ENCODE measurements around the gene KMT2C.

Gene KMT2C

DNA sequence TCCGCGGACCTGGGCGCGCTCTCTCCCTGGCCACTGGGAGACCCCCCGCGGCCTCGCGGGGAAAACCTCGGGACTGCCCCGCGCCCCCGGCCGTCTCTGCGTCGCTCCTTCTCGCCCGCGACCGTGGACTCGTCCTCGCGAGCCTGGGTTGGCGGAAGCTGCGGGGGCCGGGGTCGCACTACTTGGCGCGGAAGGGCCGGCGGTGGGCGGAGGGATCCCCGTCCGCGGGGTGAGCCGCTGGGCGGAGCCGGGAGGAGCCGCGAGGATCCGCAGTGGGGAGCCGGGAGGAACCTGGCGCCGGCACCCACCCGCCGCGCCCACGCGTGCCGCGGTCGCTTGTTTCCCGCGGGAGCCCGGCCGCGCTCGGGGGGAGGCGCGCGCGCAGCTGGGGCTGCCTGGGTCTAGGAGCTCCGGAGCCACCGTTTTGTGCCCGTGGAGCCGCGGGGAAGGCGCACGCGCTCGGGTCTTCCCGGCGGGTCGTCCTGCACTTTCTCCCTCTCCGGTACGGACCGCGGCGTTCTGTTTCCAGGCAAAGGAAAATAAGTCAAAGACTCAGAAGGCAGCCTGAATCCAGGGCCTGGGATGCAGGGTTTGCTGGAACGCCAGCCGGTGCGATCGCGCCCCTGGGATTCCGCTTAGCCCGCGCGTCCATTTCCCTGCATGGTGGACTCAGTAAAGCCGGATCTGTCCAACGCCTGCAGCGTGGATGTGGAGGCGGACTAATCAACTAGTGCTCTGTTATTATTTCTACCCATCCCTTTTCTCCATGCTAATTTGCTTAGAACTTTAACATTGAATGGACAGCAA is 28.7 kb upstream of the KMT2C start:
- Histone ChIP-seq H4K20me1 (ENCODE audit: insufficient read depth, low read length) (no peaks in the 10 kb centered on the region), H3K79me2 (ENCODE audit: insufficient read depth, low read length) (peaks cover 7% of the 10 kb centered on the region), H3K36me3 (ENCODE audit: insufficient read depth, low read length) (no peaks in the 10 kb centered on the region; the same call in 1 of the 2 replicates), H3K9me3 (ENCODE audit: insufficient read depth, low read length, severe bottlenecking) (no peaks in the 10 kb centered on the region), H3K4me1 (ENCODE audit: insufficient read depth, low read length) (peaks cover 18% of the 10 kb centered on the region), H3K27me3 (ENCODE audit: insufficient read depth, low read length, poor library complexity) (no peaks in the 10 kb centered on the region), H2AFZ (ENCODE audit: low read depth, low read length) (peak overlapping the region; percentile 100), H3K27ac (ENCODE audit: low read length) (peak overlapping the region; percentile 99), H3K4me2 (ENCODE audit: insufficient read depth, low read length) (peak overlapping the region; percentile 93), H3K4me3 (ENCODE audit: low read depth in 1 of 2, low read length in 2 of 2) (peak overlapping the region; percentile 84 to 94), H3K9ac (ENCODE audit: low read depth, low read length) (peak overlapping the region; percentile 100)
- DNase-seq, result peak; percentile 84
- TF ChIP-seq, protein P1, sequence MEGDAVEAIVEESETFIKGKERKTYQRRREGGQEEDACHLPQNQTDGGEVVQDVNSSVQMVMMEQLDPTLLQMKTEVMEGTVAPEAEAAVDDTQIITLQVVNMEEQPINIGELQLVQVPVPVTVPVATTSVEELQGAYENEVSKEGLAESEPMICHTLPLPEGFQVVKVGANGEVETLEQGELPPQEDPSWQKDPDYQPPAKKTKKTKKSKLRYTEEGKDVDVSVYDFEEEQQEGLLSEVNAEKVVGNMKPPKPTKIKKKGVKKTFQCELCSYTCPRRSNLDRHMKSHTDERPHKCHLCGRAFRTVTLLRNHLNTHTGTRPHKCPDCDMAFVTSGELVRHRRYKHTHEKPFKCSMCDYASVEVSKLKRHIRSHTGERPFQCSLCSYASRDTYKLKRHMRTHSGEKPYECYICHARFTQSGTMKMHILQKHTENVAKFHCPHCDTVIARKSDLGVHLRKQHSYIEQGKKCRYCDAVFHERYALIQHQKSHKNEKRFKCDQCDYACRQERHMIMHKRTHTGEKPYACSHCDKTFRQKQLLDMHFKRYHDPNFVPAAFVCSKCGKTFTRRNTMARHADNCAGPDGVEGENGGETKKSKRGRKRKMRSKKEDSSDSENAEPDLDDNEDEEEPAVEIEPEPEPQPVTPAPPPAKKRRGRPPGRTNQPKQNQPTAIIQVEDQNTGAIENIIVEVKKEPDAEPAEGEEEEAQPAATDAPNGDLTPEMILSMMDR (IDR thresholded peaks at IDR 0.05; ENCODE audit: borderline replicate concordance, extremely low read depth, low read length, poor library complexity, severe bottlenecking), result no peak
- TF ChIP-seq EZH2 (IDR thresholded peaks at IDR 0.05; ENCODE audit: borderline replicate concordance, low read depth, low read length, severe bottlenecking), result no peak
- ATAC-seq (ENCODE audit: insufficient read depth, low read depth), result peak; percentile 48

DNA sequence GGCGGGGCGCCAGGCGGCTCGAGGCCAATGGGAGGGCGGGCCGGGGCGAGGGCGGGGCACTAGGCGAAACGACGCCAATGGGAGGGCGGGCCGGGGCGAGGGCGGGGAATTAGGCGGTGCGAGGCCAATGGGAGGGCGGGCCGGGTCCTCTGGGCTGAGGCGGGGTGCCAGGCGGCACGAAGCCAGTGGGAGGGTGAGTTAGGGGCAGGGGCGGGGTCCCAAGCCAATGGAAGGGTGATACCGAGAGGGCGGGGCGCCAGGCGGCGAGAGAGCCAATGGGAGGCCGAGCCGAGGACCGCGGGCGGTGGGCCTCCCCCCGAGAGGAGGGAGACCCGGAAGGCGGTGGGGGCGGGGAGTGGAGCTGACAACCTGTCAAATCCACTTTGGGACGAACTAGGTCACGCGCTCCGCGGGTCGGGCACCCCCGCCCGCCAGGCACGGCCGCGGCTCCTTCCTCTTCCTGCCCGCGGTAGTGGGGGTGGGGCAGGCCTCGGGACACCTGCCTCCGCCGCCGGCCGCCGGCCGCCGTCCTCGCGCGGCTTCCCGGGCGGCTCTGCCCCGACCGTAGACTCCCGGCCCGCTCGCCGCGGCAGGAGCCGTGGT is 28.0 kb upstream of the KMT2C start:
- Histone ChIP-seq H3K9me3 (ENCODE audit: insufficient read depth, low read length, severe bottlenecking) (no peaks in the 10 kb centered on the region), H3K4me3 (ENCODE audit: low read depth in 1 of 2, low read length in 2 of 2) (peak overlapping the region; percentile 84 to 94), H3K36me3 (ENCODE audit: insufficient read depth, low read length) (no peaks in the 10 kb centered on the region; the same call in 1 of the 2 replicates), H2AFZ (ENCODE audit: low read depth, low read length) (peak overlapping the region; percentile 100), H3K79me2 (ENCODE audit: insufficient read depth, low read length) (peaks cover 7% of the 10 kb centered on the region), H3K4me2 (ENCODE audit: insufficient read depth, low read length) (peak overlapping the region; percentile 93), H3K27me3 (ENCODE audit: insufficient read depth, low read length, poor library complexity) (no peaks in the 10 kb centered on the region), H3K9ac (ENCODE audit: low read depth, low read length) (peak overlapping the region; percentile 100), H3K27ac (ENCODE audit: low read length) (peak overlapping the region; percentile 99), H4K20me1 (ENCODE audit: insufficient read depth, low read length) (no peaks in the 10 kb centered on the region), H3K4me1 (ENCODE audit: insufficient read depth, low read length) (peaks cover 18% of the 10 kb centered on the region)
- DNase-seq (peak; percentile 100), ATAC-seq (ENCODE audit: insufficient read depth, low read depth) (peak; percentile 88)
- TF ChIP-seq, protein P1 (IDR thresholded peaks at IDR 0.05; ENCODE audit: borderline replicate concordance, extremely low read depth, low read length, poor library complexity, severe bottlenecking), result no peak
- no peak for TF ChIP-seq EZH2 (IDR thresholded peaks at IDR 0.05; ENCODE audit: borderline replicate concordance, low read depth, low read length, severe bottlenecking)

DNA sequence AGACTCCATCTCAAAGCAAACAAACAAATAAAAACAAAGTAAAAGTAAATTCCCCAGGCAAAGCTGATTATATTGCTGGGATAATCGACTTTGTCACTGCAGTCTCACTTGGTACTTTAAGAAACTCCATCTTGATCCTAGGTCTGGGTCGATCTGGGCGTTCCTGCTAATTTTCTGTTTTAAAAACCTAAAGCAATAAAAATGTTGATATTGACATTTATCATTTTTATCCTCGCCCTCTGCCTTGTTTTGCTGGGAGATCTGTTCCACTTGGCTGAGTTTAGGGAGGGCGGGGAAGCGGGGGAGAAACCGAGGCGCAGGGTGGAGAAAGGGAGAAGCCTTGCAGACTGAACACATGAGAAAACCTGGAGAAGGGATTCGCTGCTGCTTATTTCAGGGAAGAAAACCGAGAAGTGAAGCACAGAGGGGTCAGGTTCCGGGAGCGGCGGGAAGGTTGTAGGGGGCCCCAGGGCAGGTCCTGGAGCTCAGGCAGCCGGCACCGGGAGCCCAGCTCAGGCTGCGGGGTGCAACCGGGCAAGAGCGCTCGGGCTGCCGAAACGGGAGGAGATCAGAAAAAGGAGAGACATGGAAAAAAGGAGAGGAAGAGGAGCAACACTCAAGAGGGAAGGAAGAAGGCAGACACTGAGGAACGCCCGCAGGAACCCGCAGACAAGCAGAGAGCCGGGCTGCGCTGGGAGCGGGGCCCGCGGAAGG is 27.3 kb upstream of the KMT2C start:
- Histone ChIP-seq H3K79me2 (ENCODE audit: insufficient read depth, low read length) (peaks cover 7% of the 10 kb centered on the region), H3K27me3 (ENCODE audit: insufficient read depth, low read length, poor library complexity) (no peaks in the 10 kb centered on the region), H2AFZ (ENCODE audit: low read depth, low read length) (peak overlapping the region; percentile 90), H3K4me3 (ENCODE audit: low read depth in 1 of 2, low read length in 2 of 2) (peak overlapping the region; percentile 70 to 78), H3K9ac (ENCODE audit: low read depth, low read length) (peak overlapping the region; percentile 80), H3K9me3 (ENCODE audit: insufficient read depth, low read length, severe bottlenecking) (no peaks in the 10 kb centered on the region), H4K20me1 (ENCODE audit: insufficient read depth, low read length) (no peaks in the 10 kb centered on the region), H3K27ac (ENCODE audit: low read length) (peak overlapping the region; percentile 79), H3K4me1 (ENCODE audit: insufficient read depth, low read length) (peaks cover 18% of the 10 kb centered on the region), H3K36me3 (ENCODE audit: insufficient read depth, low read length) (no peaks in the 10 kb centered on the region; the same call in 1 of the 2 replicates), H3K4me2 (ENCODE audit: insufficient read depth, low read length) (peak overlapping the region; percentile 82)
- no peak for TF ChIP-seq EZH2 (IDR thresholded peaks at IDR 0.05; ENCODE audit: borderline replicate concordance, low read depth, low read length, severe bottlenecking)
- TF ChIP-seq, protein P1 (IDR thresholded peaks at IDR 0.05; ENCODE audit: borderline replicate concordance, extremely low read depth, low read length, poor library complexity, severe bottlenecking), result no peak
- ATAC-seq (ENCODE audit: insufficient read depth, low read depth) (peak; percentile 20), DNase-seq (no peak)

Measured in DND-41 (cell line).